GM06990 (cell line): ENCODE data around the gene C9orf78.

ENCODE experiments used
- DNase-seq: peaks from one replicate; pipeline ENCODE4 v3.0.0-alpha.2; 2011; ENCODE audit not compliant: insufficient read length; ENCODE audit errors: extremely low read depth
- H3K27me3 ChIP-seq: replicated peaks from 2 replicates; pipeline ENCODE4 v1.6.0; 2011; ENCODE audit warnings: low read length; ENCODE audit not compliant: control insufficient read depth, insufficient read depth
- H3K36me3 ChIP-seq: 2 replicates; pipeline ENCODE4 v1.5.1; 2011; ENCODE audit warnings: low read length; ENCODE audit not compliant: control insufficient read depth, insufficient read depth
- H3K4me3 ChIP-seq: replicated peaks from 2 replicates; pipeline ENCODE4 v1.5.1; 2011; ENCODE audit warnings: low read depth, mild to moderate bottlenecking, control low read depth, low read length
- TF ChIP-seq, protein P1 (sequence below): IDR thresholded peaks from 2 replicates; pipeline ENCODE4 v1.5.1; 2011; ENCODE audit warnings: low read length, control low read depth, mild to moderate bottlenecking, inconsistent platforms; ENCODE audit not compliant: insufficient read depth, poor library complexity, severe bottlenecking

C9orf78 gene

DNA sequence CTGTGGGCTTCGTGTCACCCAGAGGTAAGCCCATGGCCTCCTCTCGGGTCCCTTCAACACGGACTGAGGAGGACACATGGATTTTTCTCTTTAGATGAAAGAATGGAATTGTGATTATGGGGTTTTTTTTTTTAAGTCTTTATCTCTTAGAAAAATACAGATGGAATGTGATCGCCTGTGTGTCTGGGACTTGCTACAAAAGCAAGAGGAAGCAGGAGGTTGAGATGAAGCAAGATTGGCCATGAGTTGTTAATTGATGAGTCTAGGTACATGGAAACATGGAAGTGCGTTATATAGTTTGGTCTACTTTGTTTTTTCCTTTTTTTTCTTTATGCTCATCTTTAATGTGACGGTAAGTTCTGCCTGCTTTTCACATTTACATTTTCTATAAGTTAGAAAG lies 14.8 kb upstream of the C9orf78 start:
- Histone ChIP-seq H3K27me3 (no peaks in the 10 kb centered on the region), H3K36me3 (peaks cover 6% of the 10 kb centered on the region), H3K4me3 (no peak overlapping the region)
- DNase-seq, result no peak
- TF ChIP-seq, protein P1, sequence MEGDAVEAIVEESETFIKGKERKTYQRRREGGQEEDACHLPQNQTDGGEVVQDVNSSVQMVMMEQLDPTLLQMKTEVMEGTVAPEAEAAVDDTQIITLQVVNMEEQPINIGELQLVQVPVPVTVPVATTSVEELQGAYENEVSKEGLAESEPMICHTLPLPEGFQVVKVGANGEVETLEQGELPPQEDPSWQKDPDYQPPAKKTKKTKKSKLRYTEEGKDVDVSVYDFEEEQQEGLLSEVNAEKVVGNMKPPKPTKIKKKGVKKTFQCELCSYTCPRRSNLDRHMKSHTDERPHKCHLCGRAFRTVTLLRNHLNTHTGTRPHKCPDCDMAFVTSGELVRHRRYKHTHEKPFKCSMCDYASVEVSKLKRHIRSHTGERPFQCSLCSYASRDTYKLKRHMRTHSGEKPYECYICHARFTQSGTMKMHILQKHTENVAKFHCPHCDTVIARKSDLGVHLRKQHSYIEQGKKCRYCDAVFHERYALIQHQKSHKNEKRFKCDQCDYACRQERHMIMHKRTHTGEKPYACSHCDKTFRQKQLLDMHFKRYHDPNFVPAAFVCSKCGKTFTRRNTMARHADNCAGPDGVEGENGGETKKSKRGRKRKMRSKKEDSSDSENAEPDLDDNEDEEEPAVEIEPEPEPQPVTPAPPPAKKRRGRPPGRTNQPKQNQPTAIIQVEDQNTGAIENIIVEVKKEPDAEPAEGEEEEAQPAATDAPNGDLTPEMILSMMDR, result no peak

DNA sequence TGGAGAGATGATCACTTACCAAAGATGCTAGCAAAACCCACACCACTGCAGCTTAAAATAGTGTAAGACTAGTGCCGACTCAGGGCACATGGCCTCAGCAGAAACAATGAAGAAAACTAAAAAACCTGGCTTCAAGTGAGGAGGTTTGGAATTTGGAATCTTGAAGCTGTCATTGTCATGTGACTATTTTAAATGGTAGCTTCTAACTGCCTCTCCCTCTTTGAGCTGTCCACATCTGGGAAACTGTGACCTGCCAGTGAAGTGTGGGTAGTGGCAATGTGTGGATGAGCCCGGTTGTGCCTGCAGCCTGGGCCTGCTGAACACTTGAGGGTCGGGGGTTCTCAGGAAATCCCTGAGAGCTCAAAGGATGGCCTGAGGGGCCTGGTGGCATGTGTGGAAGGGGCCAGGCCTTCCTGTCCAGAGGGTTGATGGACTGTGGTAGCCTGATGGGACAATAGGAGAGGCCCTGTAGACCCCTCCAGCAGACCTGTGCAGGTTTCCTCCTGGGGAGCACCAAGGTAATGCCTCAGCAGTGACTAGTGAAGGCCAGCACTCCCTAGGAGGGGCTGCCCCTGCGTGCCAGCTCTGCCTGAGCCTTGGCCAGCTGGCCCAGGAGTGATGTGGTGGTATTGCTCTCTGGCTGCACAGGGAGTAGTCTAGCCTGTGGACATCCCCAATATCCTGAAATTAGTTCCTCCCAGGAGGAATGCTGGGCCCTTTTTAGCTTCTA lies 13.8 kb upstream of the C9orf78 start:
- H3K4me3 ChIP-seq, result no peak overlapping the region
- no peak for DNase-seq
- TF ChIP-seq, protein P1, result no peak
- H3K27me3 ChIP-seq, result no peaks in the 10 kb centered on the region
- H3K36me3 ChIP-seq, result peaks cover 1% of the 10 kb centered on the region

DNA sequence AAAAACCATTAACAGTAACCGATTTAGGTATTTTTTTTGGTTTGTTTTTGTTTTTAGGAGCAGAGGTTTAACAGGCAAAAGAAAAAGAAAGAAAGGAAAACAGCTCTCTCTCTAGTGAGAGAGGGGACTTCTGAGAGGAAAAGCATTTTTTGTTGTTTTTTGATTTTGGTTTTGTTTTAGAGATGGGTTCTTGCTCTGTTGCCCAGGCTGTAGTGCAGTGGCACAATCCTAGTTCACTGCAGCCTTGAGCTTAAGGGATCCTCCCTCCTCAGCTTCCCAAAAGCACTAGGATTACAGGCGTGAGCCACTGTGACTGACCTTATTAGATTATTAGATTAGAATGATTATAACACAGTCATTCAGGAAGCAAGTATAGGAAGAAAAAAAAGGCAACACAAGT lies 10.3 kb upstream of the C9orf78 start:
- Histone ChIP-seq H3K4me3 (no peak overlapping the region), H3K36me3 (no peaks in the 10 kb centered on the region; the same call in none of the 2 replicates), H3K27me3 (no peaks in the 10 kb centered on the region)
- DNase-seq, result no peak
- TF ChIP-seq, protein P1, result no peak

DNA sequence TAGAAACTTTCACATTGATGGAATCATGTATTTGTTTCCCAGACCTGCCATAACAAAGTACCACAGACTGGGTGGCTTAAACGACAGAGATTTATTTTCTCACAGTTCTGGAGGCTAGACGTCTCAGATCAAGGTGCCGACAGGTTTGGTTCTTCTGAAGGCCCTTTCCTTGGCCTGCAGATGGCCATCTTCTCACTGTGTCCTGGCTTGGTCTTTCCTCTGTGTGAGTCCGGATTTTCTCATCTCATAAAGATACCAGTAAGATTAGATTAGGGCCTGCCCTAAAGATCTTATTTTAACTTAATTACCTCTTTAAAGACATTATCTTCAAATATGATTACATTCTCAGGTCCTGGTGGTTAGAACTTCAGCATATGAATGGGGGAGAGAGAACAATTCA lies 6.0 kb upstream of the C9orf78 start:
- DNase-seq, result no peak
- H3K4me3 ChIP-seq, result no peak overlapping the region
- no peaks in the 10 kb centered on the region; the same call in 1 of the 2 replicates for H3K36me3 ChIP-seq
- TF ChIP-seq, protein P1, result no peak
- H3K27me3 ChIP-seq, result no peaks in the 10 kb centered on the region

DNA sequence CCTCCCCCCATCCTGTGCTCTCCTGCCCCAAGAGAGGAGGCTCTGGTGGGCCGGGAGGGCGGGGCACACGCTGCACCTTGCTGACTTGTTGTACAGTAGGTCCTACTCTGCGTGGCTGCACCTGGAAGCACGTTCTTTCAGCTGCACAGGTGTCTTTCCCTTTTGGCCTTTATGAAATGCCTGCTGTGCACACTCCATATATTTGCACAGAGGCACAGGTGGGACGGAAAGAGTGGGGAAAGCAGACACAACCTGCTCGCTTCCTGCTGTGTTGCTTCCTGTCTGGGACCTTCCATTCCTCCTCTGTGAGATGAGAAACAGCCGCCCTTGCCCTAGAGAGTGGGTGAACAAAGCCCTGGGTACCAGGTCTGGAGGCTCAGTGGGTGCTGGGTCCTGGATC lies 5.0 kb upstream of the C9orf78 start:
- TF ChIP-seq, protein P1, result no peak
- DNase-seq, result no peak

More for the DNA sequence above, 5.0 kb upstream of the C9orf78 start:
- Histone ChIP-seq H3K36me3 (no peaks in the 10 kb centered on the region; the same call in 1 of the 2 replicates), H3K27me3 (no peaks in the 10 kb centered on the region), H3K4me3 (no peak overlapping the region)
